ENCODE data around the gene CDC25C. TPM values are rescaled to one million over a fixed set of nuclear protein-coding genes. Genes with fewer than 3 reads are reported as not detected.

CDC25C gene
- polyA plus RNA-seq, 4 donors = 6.5 to 8.0 (median 7.2) TPM

- DNase-seq (ENCODE audit: low read depth in 4 of 4, low spot score in 3 of 4) = no peak
Measured at GRCh38 chr5:138240650-138241385, 90.8 kb downstream of the CDC25C start.

DNA sequence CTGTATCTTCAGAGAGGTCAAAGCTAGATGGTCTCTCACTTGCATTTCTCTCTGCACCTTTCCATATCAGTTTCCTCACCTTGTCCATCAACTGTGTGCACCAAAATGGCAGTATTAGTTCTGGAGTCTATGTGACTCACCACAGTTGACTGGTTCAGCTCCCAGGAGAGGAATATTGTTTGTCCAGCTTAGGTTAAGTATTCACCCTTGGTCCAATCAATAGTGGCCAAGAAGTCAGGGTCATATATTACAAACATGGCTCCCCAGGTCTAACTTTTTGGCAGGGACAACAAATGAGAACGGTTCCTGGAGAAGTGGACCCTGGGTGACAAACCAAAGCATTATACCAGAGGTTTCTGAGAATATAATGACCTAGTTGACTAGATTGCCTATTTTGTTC lies 93.6 kb downstream of the CDC25C start:
- no peak for DNase-seq (ENCODE audit: low read depth in 4 of 4, low spot score in 3 of 4)

Other genes starting within 250 kb of the CDC25C start
- gene WNT8A, start 247.8 kb downstream of the CDC25C start, polyA plus RNA-seq (ENCODE audit: insufficient read length in 4 of 4) = under 1 TPM in 3 of 4 donors, not detected in 1; 0.14 to 0.29 (median 0.19) TPM
- gene NME5, start 192.4 kb downstream of the CDC25C start, polyA plus RNA-seq (ENCODE audit: insufficient read length in 4 of 4) = 10 to 100 TPM in 3 of 4 donors, 1 to 10 TPM in 1; 5.8 to 26.7 (median 24.0) TPM
- gene BRD8, start 153.2 kb downstream of the CDC25C start, polyA plus RNA-seq (ENCODE audit: insufficient read length in 4 of 4) = 100 to 1,000 TPM; 103 to 182 (median 133) TPM
- gene KIF20A, start 152.7 kb downstream of the CDC25C start, polyA plus RNA-seq (ENCODE audit: insufficient read length in 4 of 4) = 10 to 100 TPM; 37.1 to 47.9 (median 43.0) TPM
- gene CDC23, start 118.5 kb downstream of the CDC25C start, polyA plus RNA-seq (ENCODE audit: insufficient read length in 4 of 4) = 10 to 100 TPM; 46.3 to 70.0 (median 62.5) TPM
- gene GFRA3, start 57.2 kb downstream of the CDC25C start, polyA plus RNA-seq (ENCODE audit: insufficient read length in 4 of 4) = 1 to 10 TPM; 2.7 to 6.6 (median 5.5) TPM
- gene FAM53C, start 6.5 kb upstream of the CDC25C start, polyA plus RNA-seq (ENCODE audit: insufficient read length in 4 of 4) = 10 to 100 TPM; 28.6 to 35.2 (median 32.4) TPM
- 100 to 1,000 TPM in 1 of 4 donors, 10 to 100 TPM in 3; 67.9 to 103 (median 89.4) TPM for gene KDM3B, start 20.9 kb upstream of the CDC25C start, polyA plus RNA-seq (ENCODE audit: insufficient read length in 4 of 4)
- gene REEP2, start 107.3 kb upstream of the CDC25C start, polyA plus RNA-seq (ENCODE audit: insufficient read length in 4 of 4) = 10 to 100 TPM in 3 of 4 donors, 1 to 10 TPM in 1; 8.9 to 12.3 (median 10.7) TPM
- 1,000 to 10,000 TPM in 1 of 4 donors, 10 to 100 TPM in 3; 35.2 to 2,794 (median 56.3) TPM for gene EGR1, start 133.7 kb upstream of the CDC25C start, polyA plus RNA-seq (ENCODE audit: insufficient read length in 4 of 4)
- 10 to 100 TPM; 54.1 to 82.0 (median 79.6) TPM for gene ETF1, start 211.4 kb upstream of the CDC25C start, polyA plus RNA-seq (ENCODE audit: insufficient read length in 4 of 4)
- 100 to 1,000 TPM; 172 to 362 (median 318) TPM for gene HSPA9, start 243.6 kb upstream of the CDC25C start, polyA plus RNA-seq (ENCODE audit: insufficient read length in 4 of 4)